ENCODE results near the gene SCNN1B.

Gene SCNN1B

GRCh38 chr16:23284584-23284983 lies 17.5 kb upstream of the SCNN1B start:
- no peak for TF ChIP-seq CTCF (IDR thresholded peaks at IDR 0.05; ENCODE audit: extremely low read depth, insufficient read depth, missing control alignments)
- in situ Hi-C loops (cut with MboI; ENCODE audit: low pct_unique_long_range_greater_than_20kb, low sequenced_read_pairs, unreplicated experiment), result no loop called here
- DNase-seq (ENCODE audit: low spot score), result no peak

GRCh38 chr16:23286131-23286532 lies 16.0 kb upstream of the SCNN1B start:
- no peak for TF ChIP-seq CTCF (IDR thresholded peaks at IDR 0.05; ENCODE audit: extremely low read depth, insufficient read depth, missing control alignments)
- DNase-seq (ENCODE audit: low spot score), result no peak
- in situ Hi-C loops (cut with MboI; ENCODE audit: low pct_unique_long_range_greater_than_20kb, low sequenced_read_pairs, unreplicated experiment), result no loop called here

GRCh38 chr16:23288209-23288608 lies 13.9 kb upstream of the SCNN1B start:
- no peak for DNase-seq (ENCODE audit: low spot score)
- TF ChIP-seq CTCF (IDR thresholded peaks at IDR 0.05; ENCODE audit: extremely low read depth, insufficient read depth, missing control alignments), result no peak
- in situ Hi-C loops (cut with MboI; ENCODE audit: low pct_unique_long_range_greater_than_20kb, low sequenced_read_pairs, unreplicated experiment), result no loop called here

GRCh38 chr16:23288726-23289512 lies 13.2 kb upstream of the SCNN1B start:
- in situ Hi-C loops (cut with MboI; ENCODE audit: low pct_unique_long_range_greater_than_20kb, low sequenced_read_pairs, unreplicated experiment), result no loop called here
- no peak for TF ChIP-seq CTCF (IDR thresholded peaks at IDR 0.05; ENCODE audit: extremely low read depth, insufficient read depth, missing control alignments)
- no peak for DNase-seq (ENCODE audit: low spot score)

GRCh38 chr16:23290189-23291062 lies 11.7 kb upstream of the SCNN1B start:
- in situ Hi-C loops (cut with MboI; ENCODE audit: low pct_unique_long_range_greater_than_20kb, low sequenced_read_pairs, unreplicated experiment), result no loop called here
- no peak for TF ChIP-seq CTCF (IDR thresholded peaks at IDR 0.05; ENCODE audit: extremely low read depth, insufficient read depth, missing control alignments)
- DNase-seq (ENCODE audit: low spot score), result no peak

- no peak for TF ChIP-seq CTCF (IDR thresholded peaks at IDR 0.05; ENCODE audit: extremely low read depth, insufficient read depth, missing control alignments)
- DNase-seq (ENCODE audit: low spot score), result peak; percentile 35
- in situ Hi-C loops (cut with MboI; ENCODE audit: low pct_unique_long_range_greater_than_20kb, low sequenced_read_pairs, unreplicated experiment), result no loop called here
Observed at GRCh38 chr16:23293016-23293415, 9.1 kb upstream of the SCNN1B start.
